Heart left ventricle (tissue), 13 donors: ENCODE results near the gene ABHD18.

ENCODE experiments used
- POLR2A ChIP-seq, 2 donors: fragments of 450-650 bp; IDR thresholded peaks; one replicate each; pipeline ENCODE4 v1.6.1; 2017; ENCODE audit warnings: antibody characterized with exemption in 2 of 2, mild to moderate bottlenecking in 2 of 2, moderate library complexity in 2 of 2
- TF ChIP-seq, protein P1 (sequence below), 12 donors: fragments of 200-600 bp; sonication (generic) in 4 of 12; IDR thresholded peaks; one replicate each; pipeline versions ENCODE4 v1.5.0 to v1.8.0; 2018 to 2022; ENCODE audit warnings: antibody characterized with exemption in 12 of 12, mild to moderate bottlenecking in 5 of 12
- donor health status: ischemic (EF 13 %, LVEDD 7.1; RV severe dilation, severe dysfunction).
- donor health status: DM: no; HTN: yes; CAD: no.
- donor health status: DM: no; HTN: no; CAD: no.
- donor health status: ischemic (EF 25% LVEDD 6.9; RV normal size, moderate dysfunction).
- donor health status: ischemic (EF 25% LVEDD 5.7; RV mildly dilated, moderate dysfunction).
- donor health status: ischemic (EF 35%, LVEDD 5.7; RV mildly dilated, moderate dysfunction).
- donor health status: nonischemic (EF 11% LVEDD 7.7; RV severe dilation, severe dysfunction).
- donor health status: DM: yes; HTN: yes; CAD: no.
- donor health status: PGD.
- donor health status: ischemic (EF 29% LVEDD 5.4; RV normal size, mild dysfunction).
- donor health status: nonischemic (EF 23%, LVEDD 6.1; RV moderate dilation, normal function).

DNA sequence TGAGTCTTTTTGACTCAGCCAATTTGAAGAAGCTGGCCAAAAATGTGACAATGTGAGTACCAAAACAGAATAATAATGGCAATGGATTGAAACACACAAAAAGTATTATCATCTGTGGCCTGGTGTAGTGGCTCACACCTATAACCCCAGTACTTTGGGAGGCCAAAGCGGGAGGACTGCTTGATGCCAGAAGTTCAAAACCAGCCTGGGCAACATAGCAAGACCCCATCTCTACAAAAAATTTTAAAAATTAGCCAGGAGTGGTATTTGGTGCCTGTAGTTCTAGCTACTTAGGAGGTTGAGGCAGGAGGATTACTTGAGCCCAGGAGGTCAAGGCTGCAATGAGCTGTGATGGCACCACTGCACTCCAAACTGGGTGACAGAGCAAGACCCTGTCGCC is 43.0 kb upstream of the ABHD18 start:
- TF ChIP-seq, protein P1, sequence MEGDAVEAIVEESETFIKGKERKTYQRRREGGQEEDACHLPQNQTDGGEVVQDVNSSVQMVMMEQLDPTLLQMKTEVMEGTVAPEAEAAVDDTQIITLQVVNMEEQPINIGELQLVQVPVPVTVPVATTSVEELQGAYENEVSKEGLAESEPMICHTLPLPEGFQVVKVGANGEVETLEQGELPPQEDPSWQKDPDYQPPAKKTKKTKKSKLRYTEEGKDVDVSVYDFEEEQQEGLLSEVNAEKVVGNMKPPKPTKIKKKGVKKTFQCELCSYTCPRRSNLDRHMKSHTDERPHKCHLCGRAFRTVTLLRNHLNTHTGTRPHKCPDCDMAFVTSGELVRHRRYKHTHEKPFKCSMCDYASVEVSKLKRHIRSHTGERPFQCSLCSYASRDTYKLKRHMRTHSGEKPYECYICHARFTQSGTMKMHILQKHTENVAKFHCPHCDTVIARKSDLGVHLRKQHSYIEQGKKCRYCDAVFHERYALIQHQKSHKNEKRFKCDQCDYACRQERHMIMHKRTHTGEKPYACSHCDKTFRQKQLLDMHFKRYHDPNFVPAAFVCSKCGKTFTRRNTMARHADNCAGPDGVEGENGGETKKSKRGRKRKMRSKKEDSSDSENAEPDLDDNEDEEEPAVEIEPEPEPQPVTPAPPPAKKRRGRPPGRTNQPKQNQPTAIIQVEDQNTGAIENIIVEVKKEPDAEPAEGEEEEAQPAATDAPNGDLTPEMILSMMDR (IDR thresholded peaks at IDR 0.05): no peak
- no peak for TF ChIP-seq POLR2A (IDR thresholded peaks at IDR 0.05)
